Prostate gland (tissue), 2 donors: ENCODE measurements around the gene LACC1. TPM values are rescaled to one million over a fixed set of nuclear protein-coding genes. Genes with fewer than 3 reads are reported as not detected.

Experiments
- DNase-seq: peaks from one replicate; pipeline ENCODE4 v3.0.0-alpha.2; 2019; ENCODE audit warnings: low spot score
- H3K27ac ChIP-seq, 2 donors: fragments of 200-600 bp; sonication (generic); 2 replicates each; pipeline ENCODE4 v1.5.1; 2017 to 2019
- H3K27me3 ChIP-seq: fragments of 200-600 bp; sonication (generic); replicated peaks from 2 replicates; pipeline ENCODE4 v1.5.1; 2019; ENCODE audit not compliant: insufficient read depth
- H3K36me3 ChIP-seq, 2 donors: fragments of 200-600 bp; sonication (generic); 1 replicate in 1 of 2; 2 replicates in 1 of 2; pipeline versions ENCODE4 v1.5.1 to v1.8.1; 2017 to 2019
- H3K4me1 ChIP-seq: fragments of 200-600 bp; sonication (generic); replicated peaks from 2 replicates; pipeline ENCODE4 v1.5.1; 2019
- H3K4me3 ChIP-seq, 2 donors: fragments of 200-600 bp; sonication (generic); 2 replicates each; pipeline ENCODE4 v1.5.1; 2017 to 2019
- H3K9me3 ChIP-seq: fragments of 200-600 bp; sonication (generic); 2 replicates; pipeline ENCODE4 v1.5.1; 2017
- CTCF ChIP-seq, 4 experiments: fragments of 200-600 bp in 2 of 4; fragments of 450-650 bp in 2 of 4; sonication (generic) in 2 of 4; IDR thresholded peaks; 1 replicate in 3 of 4; 2 replicates in 1 of 4; pipeline ENCODE4 v1.5.1; 2016 to 2019; ENCODE audit warnings: antibody characterized with exemption in 4 of 4, mild to moderate bottlenecking in 2 of 4, moderate library complexity in 2 of 4
- POLR2A ChIP-seq: fragments of 450-650 bp; IDR thresholded peaks from one replicate; pipeline ENCODE4 v1.6.1; 2016; ENCODE audit warnings: antibody characterized with exemption, mild to moderate bottlenecking
- POLR2AphosphoS5 ChIP-seq: sonication (generic); formaldehyde crosslinking; IDR thresholded peaks from one replicate; pipeline ENCODE4 v1.6.1; 2017; ENCODE audit warnings: antibody characterized with exemption
- WGBS: methylation state at CpG from one replicate; pipeline ENCODE4 v1.1.5; 2018; 5-methylcytosine and 5-hydroxymethylcytosine counted together
- intact Hi-C: fragments of 100-400 bp; cut with DNase I; formaldehyde crosslinking; loops from one replicate; pipeline ENCODE4 v1.14.2; 2022
- total RNA-seq, 2 donors: library from RNA; depleted of rRNA; stranded (reverse); fragments of >200 nt; gene quantifications; one replicate each; pipeline ENCODE4 v1.1.0, GENCODE V29; 2016

Gene LACC1
- total RNA-seq, 2 donors from 2014 or later, result 8.6 to 27.8 TPM

- H3K27ac ChIP-seq, result no peak overlapping the region
- no peak for DNase-seq
- WGBS, result 97% methylated on average over 4 of the region's 4 CpGs
- intact Hi-C loops, result no loop called here
- H3K9me3 ChIP-seq, result no peaks in the 10 kb centered on the region
- no peaks in the 10 kb centered on the region for H3K27me3 ChIP-seq
- no peaks in the 10 kb centered on the region for H3K36me3 ChIP-seq
- TF ChIP-seq CTCF (IDR thresholded peaks at IDR 0.05), result no peak
- TF ChIP-seq POLR2AphosphoS5, result no peak
- TF ChIP-seq POLR2A, result no peak
- no peaks in the 10 kb centered on the region for H3K4me1 ChIP-seq
- no peak overlapping the region for H3K4me3 ChIP-seq
These were observed 14.8 kb upstream of the LACC1 start for GRCh38 chr13:43864921-43865320.

- 88% methylated on average over 4 of the region's 4 CpGs for WGBS
- no peak for TF ChIP-seq CTCF (IDR thresholded peaks at IDR 0.05)
- no peak for TF ChIP-seq POLR2AphosphoS5
- TF ChIP-seq POLR2A, result no peak
These were observed 13.8 kb upstream of the LACC1 start for GRCh38 chr13:43865892-43866291.

DNA sequence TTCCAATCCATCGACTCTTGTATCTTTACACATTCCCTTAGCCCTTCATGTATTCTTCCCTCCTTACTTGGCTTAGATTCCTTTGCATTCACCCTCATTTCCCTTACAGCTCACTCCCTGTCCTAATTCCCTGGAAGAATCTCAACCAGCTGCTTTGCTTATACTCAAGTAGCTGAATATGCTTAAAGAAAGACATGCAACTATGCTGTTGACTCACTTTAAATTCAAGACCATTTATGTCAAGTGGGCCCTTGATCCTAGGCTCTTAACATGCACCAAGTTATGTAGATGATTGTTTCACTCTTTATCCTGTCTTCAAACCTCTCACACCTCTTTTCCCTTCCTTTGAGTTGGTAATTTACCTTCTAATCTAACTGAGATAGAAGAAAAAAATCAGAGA is 7.5 kb upstream of the LACC1 start:
- 97% methylated on average over 1 of the region's 1 CpG for WGBS

More at GRCh38 chr13:43865892-43866291, 13.8 kb upstream of the LACC1 start:
- Histone ChIP-seq H3K36me3 (no peaks in the 10 kb centered on the region), H3K4me3 (no peak overlapping the region), H3K27ac (no peak overlapping the region), H3K4me1 (no peaks in the 10 kb centered on the region), H3K9me3 (no peaks in the 10 kb centered on the region), H3K27me3 (no peaks in the 10 kb centered on the region)
- intact Hi-C loops, result no loop called here
- DNase-seq, result no peak

GRCh38 chr13:43874504-43875092 is 5.1 kb upstream of the LACC1 start:
- intact Hi-C loops, result loop anchor here (5.0 to 10.0 kb wide), 3 partner anchors 790 to 1277 kb away; no protein-coding TSS in a partner anchor
- H3K9me3 ChIP-seq, result no peaks in the 10 kb centered on the region
- DNase-seq, result no peak
- H3K27me3 ChIP-seq, result no peaks in the 10 kb centered on the region
- no peak overlapping the region for H3K4me3 ChIP-seq
- no peaks in the 10 kb centered on the region for H3K36me3 ChIP-seq
- H3K4me1 ChIP-seq, result peaks cover 6% of the 10 kb centered on the region
- no peak for TF ChIP-seq POLR2AphosphoS5
- TF ChIP-seq POLR2A, result no peak
- TF ChIP-seq CTCF (IDR thresholded peaks at IDR 0.05), result peak in 3 of 4 experiments; percentile 37 to 65 (median 56)
- no peak overlapping the region for H3K27ac ChIP-seq
- 27% methylated on average over 2 of the region's 2 CpGs for WGBS

More for the DNA sequence above, 7.5 kb upstream of the LACC1 start:
- DNase-seq, result no peak
- TF ChIP-seq POLR2A (no peak), POLR2AphosphoS5 (no peak), CTCF (IDR thresholded peaks at IDR 0.05) (no peak)
- H3K27me3 ChIP-seq, result no peaks in the 10 kb centered on the region
- H3K4me3 ChIP-seq, result no peak overlapping the region
- H3K4me1 ChIP-seq, result no peaks in the 10 kb centered on the region
- no peaks in the 10 kb centered on the region for H3K9me3 ChIP-seq
- intact Hi-C loops, result loop anchor here (5.0 to 10.0 kb wide), 2 partner anchors 787 to 905 kb away; no protein-coding TSS in a partner anchor
- H3K27ac ChIP-seq, result no peak overlapping the region
- H3K36me3 ChIP-seq, result no peaks in the 10 kb centered on the region

- intact Hi-C loops, result loop anchor here (5.0 to 10.0 kb wide), 2 partner anchors 792 to 1279 kb away; no protein-coding TSS in a partner anchor
- H3K27me3 ChIP-seq, result no peaks in the 10 kb centered on the region
- H3K4me3 ChIP-seq, result no peak overlapping the region
- no peaks in the 10 kb centered on the region for H3K9me3 ChIP-seq
- no peak for TF ChIP-seq POLR2AphosphoS5
- no peak for TF ChIP-seq POLR2A
- no peak for TF ChIP-seq CTCF (IDR thresholded peaks at IDR 0.05)
- no peak for DNase-seq
- 98% methylated on average over 2 of the region's 2 CpGs for whole genome bisulfite sequencing
- no peak overlapping the region for H3K27ac ChIP-seq
- peaks cover 6% of the 10 kb centered on the region for H3K4me1 ChIP-seq
- H3K36me3 ChIP-seq, result no peaks in the 10 kb centered on the region
These were observed 3.3 kb upstream of the LACC1 start for GRCh38 chr13:43876366-43876765.
